Measurements from ENCODE around the gene NEDD8. TPM values are rescaled to one million over a fixed set of nuclear protein-coding genes. Genes with fewer than 3 reads are reported as not detected.

Gene NEDD8
- total and polyA plus RNA-seq, 2 of the 4 experiments (the other 2 are of a cell fraction): 167 to 375 TPM

DNA sequence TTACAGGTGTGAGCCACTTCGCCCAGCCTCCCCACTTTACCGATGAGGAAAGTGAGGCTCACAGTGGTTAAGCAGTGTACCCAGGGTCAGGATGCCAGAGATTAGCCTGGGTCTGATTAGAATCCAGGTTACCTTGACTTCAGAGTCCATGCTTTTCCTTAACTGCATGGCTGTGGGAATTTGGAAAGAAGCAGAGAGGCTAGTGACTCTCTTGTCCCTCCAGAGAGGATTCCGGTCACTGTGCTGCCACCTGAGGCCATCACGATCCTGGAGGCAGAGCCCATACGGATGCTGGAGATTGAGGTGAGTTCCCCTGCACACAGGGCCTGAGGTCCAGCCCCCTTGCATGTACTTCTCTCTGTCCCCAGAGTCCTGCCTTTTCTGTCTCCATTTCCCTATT is 55.6 kb downstream of the NEDD8 start:
- H3K14ac ChIP-seq (replicated peaks; ENCODE audit: low read depth, low read length): no peak overlapping the region
- peaks cover 55% of the 10 kb centered on the region for H3K36me3 ChIP-seq (ENCODE audit: control insufficient read depth, insufficient read depth, low read length)
- no peaks in the 10 kb centered on the region for H3K9me1 ChIP-seq (ENCODE audit: insufficient read depth, low read length)
- H4K20me1 ChIP-seq (ENCODE audit: insufficient read depth, low read length): no peaks in the 10 kb centered on the region
- no peak overlapping the region for H3K56ac ChIP-seq (ENCODE audit: extremely low read depth, insufficient read depth, low read length)
- no peak overlapping the region for H3K9ac ChIP-seq (ENCODE audit: low read depth, low read length)
- no peak overlapping the region for H2AFZ ChIP-seq (replicated peaks; ENCODE audit: low read length, poor library complexity)
- no TSS peak for BruUV-seq (replicated peaks)
- ATAC-seq (ENCODE audit: low read depth) (no peak), DNase-seq (no peak)
- no peak overlapping the region for H3K23ac ChIP-seq (ENCODE audit: low read depth, low read length)
- CTCF ChIA-PET: interaction anchor here (0.7 kb wide), 1 partner anchor 15 kb away, joined by 3 read pairs; the partner anchor contains the start of gene IRF9
- H3K9me3 ChIP-seq (ENCODE audit: control insufficient read depth, insufficient read depth, low read length): no peaks in the 10 kb centered on the region
- no peak overlapping the region for H2AK9ac ChIP-seq (replicated peaks; ENCODE audit: low read depth, low read length, poor library complexity)
- dilution Hi-C loops (cut with HindIII; ENCODE audit: low sequenced_read_pairs, unreplicated experiment): no loop called here
- H2BK5ac ChIP-seq (ENCODE audit: low read depth, low read length, poor library complexity, severe bottlenecking): no peak overlapping the region
- no peak overlapping the region for H2BK20ac ChIP-seq (ENCODE audit: low read depth, low read length)
- H3K27ac ChIP-seq (ENCODE audit: insufficient read depth, low read length): no peak overlapping the region
- no peak overlapping the region for H2BK120ac ChIP-seq (ENCODE audit: low read depth, low read length)
- no peak overlapping the region for H3K4me3 ChIP-seq (ENCODE audit: insufficient read depth, low read depth, low read length)
- in situ Hi-C loops (cut with MboI; ENCODE audit: low sequenced_read_pairs): no loop called here
- TF ChIP-seq, protein P1, sequence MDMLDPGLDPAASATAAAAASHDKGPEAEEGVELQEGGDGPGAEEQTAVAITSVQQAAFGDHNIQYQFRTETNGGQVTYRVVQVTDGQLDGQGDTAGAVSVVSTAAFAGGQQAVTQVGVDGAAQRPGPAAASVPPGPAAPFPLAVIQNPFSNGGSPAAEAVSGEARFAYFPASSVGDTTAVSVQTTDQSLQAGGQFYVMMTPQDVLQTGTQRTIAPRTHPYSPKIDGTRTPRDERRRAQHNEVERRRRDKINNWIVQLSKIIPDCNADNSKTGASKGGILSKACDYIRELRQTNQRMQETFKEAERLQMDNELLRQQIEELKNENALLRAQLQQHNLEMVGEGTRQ (IDR thresholded peaks at IDR 0.05; ENCODE audit: low read depth, low read length): no peak
- TF ChIP-seq RFX5 (IDR thresholded peaks at IDR 0.05; ENCODE audit: low read depth, low read length): no peak
- TF ChIP-seq MAZ (IDR thresholded peaks at IDR 0.05; ENCODE audit: borderline replicate concordance, low read depth, low read length): no peak
- no peak for TF ChIP-seq MXI1 (IDR thresholded peaks at IDR 0.05; ENCODE audit: borderline replicate concordance, low read depth, low read length)
- no peak for TF ChIP-seq RAD21 (IDR thresholded peaks at IDR 0.05; ENCODE audit: low read length)
- no peak for TF ChIP-seq SMC3 (IDR thresholded peaks at IDR 0.05; ENCODE audit: low read depth, low read length)
- no peak for TF ChIP-seq BHLHE40 (IDR thresholded peaks at IDR 0.05; ENCODE audit: low read depth, low read length)
- TF ChIP-seq POLR2A (IDR thresholded peaks at IDR 0.05; ENCODE audit: low read depth, low read length): no peak
- no peak for TF ChIP-seq CEBPB (IDR thresholded peaks at IDR 0.05; ENCODE audit: low read depth, low read length)
- no peak overlapping the region for H3K18ac ChIP-seq (ENCODE audit: low read depth, low read length)
- no peaks in the 10 kb centered on the region; a peak in 1 of 4 replicates for H3K79me1 ChIP-seq (ENCODE audit: low read depth in 1 of 2, low read length in 2 of 2)
- no peak overlapping the region for H4K8ac ChIP-seq (ENCODE audit: low read depth in 2 of 2, low read length in 2 of 2)
- H2AK5ac ChIP-seq (ENCODE audit: low read depth, low read length): no peak overlapping the region
- peaks cover 2% of the 10 kb centered on the region; the same call in 1 of the 2 replicates for H3K4me1 ChIP-seq (ENCODE audit: control insufficient read depth, insufficient read depth, low read length)
- H3K4ac ChIP-seq (ENCODE audit: low read depth, low read length): no peak overlapping the region
- H2BK15ac ChIP-seq (ENCODE audit: low read depth, low read length): no peak overlapping the region
- POLR2A ChIA-PET (ENCODE audit: unreplicated experiment): no interaction called here
- no peak overlapping the region for H4K5ac ChIP-seq (ENCODE audit: low read depth, low read length)
- H3K4me2 ChIP-seq (ENCODE audit: low read depth, low read length): no peak overlapping the region
- no peak overlapping the region for H4K91ac ChIP-seq (ENCODE audit: insufficient read depth, low read depth, low read length)
- intact Hi-C loops (cut with micrococcal nuclease): no loop called here
- 100% methylated on average over 4 of the region's 5 CpGs; no CpG with 5 or more reads in 1 of the 2 experiments for WGBS, 2 experiments (ENCODE audit: extremely low coverage in 2 of 2, insufficient read length in 1 of 2)
- no peaks in the 10 kb centered on the region for H3K27me3 ChIP-seq (ENCODE audit: control insufficient read depth, insufficient read depth, low read length)

Measured in IMR-90 (cell line).